Stimulated activated CD8-positive, alpha-beta memory T cell treated with anti-CD3 and anti-CD28 coated beads, Interleukin-15, amount 100 ng/mL, for 24 hours (primary cell): ENCODE results near the gene PEAK1.
"Not testable (repeated sequence)": the region's sequence is repeated elsewhere in the genome, so short reads cannot be mapped to it uniquely, and the experiment has no call there.

Experiments used
- DNase-seq: peaks from one replicate; pipeline ENCODE4 v3.0.0-alpha.2; 2020; ENCODE audit warnings: low read depth

PEAK1 gene

GRCh38 chr15:77426377-77426776 is 6.5 kb upstream of the PEAK1 start:
- DNase-seq: no peak

GRCh38 chr15:77425104-77425503 is 5.2 kb upstream of the PEAK1 start:
- DNase-seq: no peak

DNA sequence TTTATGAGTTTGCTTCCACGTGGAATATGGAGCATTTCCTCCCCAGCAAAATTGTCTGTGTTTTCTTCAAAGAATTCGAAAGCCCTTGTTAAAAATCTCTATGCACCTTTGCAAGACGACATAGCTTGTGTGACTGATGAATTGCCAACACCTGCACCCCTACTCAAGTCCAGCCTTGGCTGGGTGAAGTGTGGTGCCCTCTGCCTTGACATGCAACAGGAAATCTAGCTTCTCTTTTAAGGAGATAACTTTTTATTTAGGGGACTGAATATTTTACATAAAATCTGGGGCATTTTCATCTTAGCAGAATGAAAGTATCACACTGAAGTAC is 1.4 kb upstream of the PEAK1 start:
- DNase-seq: no peak

DNA sequence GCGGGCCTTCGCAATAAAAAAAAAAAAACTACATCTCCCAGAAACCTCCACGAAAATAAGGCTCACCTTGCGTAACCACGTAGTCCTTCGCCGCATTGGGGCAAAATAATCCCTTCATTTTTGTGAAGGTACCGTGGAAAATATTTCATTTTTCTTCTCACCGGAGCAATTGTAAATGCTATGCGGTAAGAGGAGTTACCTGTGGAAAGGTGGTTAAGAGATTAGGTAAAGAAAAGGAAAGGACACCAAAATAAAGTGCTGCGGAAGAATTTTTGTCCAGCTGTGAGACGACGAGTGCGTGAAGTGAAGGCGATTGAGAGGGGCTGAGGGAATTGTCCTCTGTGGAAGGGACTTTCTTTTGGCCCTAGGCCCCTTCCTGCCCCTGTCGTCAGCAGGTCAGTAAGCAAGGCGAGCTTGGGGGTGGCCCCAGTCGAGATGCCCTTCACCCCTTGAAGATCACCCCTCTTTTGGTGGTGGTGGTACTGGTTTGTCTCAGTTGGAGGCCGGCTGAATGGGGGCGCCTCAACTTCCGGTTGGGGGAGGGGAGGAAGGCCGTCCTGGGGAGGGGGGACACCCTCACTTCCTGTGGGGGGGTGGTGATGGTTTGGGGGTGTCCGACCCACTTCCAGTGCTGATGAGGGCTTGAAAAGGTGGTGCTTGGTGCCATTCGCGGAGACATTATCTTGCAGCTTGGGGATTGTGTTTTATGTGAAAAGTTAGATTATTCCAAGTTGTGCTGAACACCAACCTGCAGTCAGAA is 886 bp upstream of the PEAK1 start, which contains the start of gene HMG20A:
HMG20A (plus strand) TSS at position 279 of the 760 bp plus-strand sequence. CDS start 37,520 bp downstream, outside the sequence.
- DNase-seq: peak; percentile 25

- peak; percentile 9 for DNase-seq
Measured at GRCh38 chr15:77418966-77419835, 703 bp downstream of the PEAK1 start.

GRCh38 chr15:77418391-77418965 is 1.4 kb downstream of the PEAK1 start:
- no peak for DNase-seq

DNA sequence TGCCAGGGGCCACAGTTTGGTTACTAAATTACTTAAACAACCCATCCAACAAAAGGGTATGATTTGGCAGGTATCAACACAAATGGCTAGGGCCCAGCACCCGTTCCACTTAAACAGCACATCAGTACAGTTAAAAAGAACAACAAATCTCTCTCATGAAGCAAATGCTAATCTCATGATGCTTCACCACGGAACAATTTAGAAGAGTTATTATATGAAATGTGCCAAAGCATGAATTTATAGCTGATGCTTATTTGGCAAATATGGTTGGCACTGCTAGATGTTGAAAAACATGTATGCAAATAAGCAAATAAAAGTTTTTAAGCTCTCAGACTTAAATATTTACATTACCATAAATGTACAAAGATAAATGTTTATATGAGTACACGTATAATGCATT is 2.3 kb downstream of the PEAK1 start:
- no peak for DNase-seq

DNA sequence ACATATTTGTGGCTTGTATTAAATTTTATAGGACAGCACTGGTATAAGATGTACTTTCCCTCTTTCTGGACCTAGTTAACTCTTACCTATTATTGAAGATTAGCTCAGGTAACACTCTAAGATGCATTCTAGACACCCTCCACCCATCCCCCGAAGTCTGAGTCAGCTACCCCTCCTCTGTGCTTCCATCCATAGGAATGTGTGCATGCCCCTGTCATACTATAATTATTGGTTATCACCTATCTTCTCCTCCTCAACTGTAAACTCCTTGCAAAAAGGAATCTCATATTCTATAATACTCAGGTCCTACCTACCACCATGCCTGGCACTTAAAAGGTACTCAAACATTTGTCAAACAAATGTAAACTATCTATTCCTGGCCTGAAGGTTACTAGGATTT is 3.0 kb downstream of the PEAK1 start:
- no peak for DNase-seq

DNA sequence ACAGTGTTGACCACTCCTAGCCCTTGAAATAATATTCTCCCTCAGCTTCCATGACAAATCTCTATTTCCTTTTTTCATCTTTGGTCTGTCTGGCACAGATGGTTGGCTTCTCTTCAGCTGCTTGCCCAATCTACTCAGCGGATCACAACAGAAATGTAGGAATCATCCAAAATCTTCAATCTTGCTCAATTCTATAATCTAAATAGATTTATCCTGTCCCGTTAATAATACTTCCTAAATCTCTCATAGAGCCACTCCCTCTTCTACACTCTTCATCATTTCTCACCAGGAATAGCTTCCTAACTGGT is 3.8 kb downstream of the PEAK1 start:
- no peak for DNase-seq

DNA sequence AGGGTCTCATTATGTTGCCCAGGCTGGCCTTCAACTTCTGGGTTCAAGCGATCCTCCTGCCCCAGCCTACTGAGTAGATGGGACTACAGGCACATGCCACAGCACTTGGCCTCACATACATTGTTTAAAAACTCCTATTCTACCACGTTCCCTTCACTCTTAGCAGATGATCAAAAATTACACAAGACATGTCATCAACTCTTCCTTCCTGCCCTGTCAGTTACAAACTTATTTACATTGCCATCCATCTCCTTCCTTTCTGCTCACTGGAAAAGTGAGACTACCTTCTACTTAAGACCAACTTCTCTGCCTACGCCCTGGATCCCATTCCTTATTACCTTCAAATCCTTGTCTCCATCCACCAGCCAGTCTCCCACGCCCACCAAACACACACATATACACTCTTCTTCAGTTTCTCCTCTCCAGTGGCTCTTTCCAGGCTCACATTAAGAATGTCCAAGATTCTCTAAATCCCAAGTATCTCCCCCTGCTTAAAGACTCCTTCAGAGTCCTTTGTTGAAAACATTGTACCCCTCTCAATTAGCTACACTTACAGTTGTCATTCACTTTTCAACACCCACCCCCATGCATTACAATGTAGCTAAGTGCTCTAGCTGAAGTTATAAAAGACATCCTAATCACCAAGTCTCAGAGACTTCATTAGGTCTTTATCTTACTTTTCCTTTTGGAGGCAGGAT is 4.3 kb downstream of the PEAK1 start:
- DNase-seq: no peak

DNA sequence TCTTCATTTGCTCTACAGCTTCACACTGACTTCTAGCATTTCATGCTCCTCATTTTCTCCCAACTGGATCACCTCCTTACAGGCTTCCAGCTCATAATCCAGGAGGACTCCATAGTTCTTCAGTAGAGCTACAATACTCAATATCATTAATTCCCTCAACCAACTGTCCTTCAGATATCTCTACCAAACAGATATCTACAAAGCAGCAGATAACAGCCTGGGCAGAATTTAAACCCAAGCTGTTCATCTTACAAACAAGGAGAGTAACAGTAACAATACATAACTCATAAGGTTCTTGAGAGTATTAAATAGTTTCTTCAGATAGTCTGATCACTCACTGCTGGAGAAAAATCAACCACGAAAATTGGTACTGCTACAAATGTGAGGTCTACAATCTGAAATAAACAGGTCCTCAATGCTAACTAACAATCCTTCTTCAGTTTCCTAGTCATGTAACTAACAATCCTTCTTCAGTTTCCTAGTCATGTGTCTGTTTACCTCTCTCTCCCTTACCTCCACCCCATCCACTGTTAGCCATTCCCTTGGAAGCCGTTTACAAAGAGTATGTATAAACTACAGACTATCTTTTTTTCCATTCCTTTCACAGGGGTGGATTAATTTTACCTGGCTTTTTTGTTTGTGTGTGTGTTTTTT is 5.0 kb downstream of the PEAK1 start:
- DNase-seq: no peak

DNA sequence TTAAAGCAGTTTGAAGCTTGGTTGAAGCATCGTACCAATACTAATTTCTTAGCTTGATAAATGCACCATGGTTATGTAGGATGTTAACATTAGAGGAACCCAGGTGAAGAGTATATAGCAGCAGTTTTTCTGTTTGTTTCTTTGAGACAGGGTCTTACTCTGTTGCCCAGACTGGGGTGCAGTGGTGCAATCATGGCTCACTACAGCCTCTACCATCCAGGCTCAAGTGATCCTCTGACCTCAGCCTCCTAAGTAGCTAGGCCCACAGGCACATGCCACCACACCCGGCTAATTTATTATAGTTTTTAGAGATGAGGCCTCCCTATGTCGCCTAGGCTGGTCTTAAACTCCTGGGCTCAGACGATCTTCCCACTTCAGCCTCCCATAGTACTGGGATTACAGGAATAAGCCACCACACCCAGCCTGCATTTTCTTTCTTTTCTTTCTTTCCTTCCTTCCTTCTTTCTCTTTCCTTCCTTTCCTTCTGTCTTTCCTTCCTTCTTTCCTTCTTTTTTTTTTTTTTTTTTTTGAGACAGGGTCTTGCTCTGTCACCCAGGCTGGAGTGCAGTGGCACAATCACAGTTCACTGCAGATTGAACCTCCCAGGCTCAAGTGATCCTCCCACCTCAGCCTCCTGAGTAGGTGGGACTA is 6.1 kb downstream of the PEAK1 start:
- no peak for DNase-seq

DNA sequence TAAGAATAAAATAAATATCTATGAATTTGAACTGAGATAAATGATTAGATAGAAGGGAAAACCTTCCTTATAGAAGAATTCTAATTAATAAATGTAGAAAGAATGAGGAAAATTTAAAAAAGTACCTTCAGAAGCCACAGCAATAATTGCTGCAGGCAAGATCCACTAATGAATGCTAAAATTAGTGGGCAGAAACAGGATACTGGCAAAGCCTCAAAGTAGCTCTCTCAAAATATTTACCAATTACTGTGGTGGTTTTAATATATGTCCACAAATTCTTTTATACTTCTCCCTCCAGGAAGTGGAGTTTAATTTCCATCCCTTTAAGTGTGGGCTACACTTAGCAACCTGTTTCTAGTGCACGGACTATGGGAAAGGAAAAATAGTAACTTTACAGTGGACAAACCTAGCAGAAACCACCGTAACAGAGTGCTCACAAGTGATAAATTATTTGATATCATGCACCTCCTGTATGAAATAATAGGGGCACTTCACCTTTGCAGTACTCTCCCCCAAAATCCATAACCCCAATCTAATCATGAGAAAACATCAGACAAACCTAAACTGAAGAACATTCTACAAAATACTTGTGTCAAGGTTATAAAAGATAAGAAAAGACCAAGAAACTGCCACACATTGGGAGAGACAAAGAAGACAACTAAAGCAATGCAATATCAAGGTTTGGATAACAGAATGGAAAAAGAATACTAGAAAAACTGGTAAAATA is 6.8 kb downstream of the PEAK1 start:
- DNase-seq: no peak

GRCh38 chr15:77411619-77411976 is 8.3 kb downstream of the PEAK1 start:
- no peak for DNase-seq

GRCh38 chr15:77410701-77411618 is 8.9 kb downstream of the PEAK1 start:
- no peak for DNase-seq

DNA sequence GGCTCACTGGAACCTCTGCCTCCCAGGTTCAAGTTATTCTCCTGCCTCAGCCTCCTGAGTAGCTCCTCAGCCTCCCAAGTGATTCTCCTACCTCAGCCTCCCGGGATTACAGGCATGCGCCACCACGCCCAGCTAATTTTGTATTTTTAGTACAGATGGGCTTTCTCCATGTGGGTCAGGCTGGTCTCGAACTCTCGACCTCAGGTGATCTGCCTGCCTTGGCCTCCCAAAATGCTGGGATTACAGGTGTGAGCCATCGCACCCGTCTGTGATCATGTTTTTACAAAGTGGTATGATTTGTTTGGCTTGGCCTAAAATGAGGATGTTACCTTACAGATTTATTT is 9.8 kb downstream of the PEAK1 start:
- not testable (repeated sequence) for DNase-seq

DNA sequence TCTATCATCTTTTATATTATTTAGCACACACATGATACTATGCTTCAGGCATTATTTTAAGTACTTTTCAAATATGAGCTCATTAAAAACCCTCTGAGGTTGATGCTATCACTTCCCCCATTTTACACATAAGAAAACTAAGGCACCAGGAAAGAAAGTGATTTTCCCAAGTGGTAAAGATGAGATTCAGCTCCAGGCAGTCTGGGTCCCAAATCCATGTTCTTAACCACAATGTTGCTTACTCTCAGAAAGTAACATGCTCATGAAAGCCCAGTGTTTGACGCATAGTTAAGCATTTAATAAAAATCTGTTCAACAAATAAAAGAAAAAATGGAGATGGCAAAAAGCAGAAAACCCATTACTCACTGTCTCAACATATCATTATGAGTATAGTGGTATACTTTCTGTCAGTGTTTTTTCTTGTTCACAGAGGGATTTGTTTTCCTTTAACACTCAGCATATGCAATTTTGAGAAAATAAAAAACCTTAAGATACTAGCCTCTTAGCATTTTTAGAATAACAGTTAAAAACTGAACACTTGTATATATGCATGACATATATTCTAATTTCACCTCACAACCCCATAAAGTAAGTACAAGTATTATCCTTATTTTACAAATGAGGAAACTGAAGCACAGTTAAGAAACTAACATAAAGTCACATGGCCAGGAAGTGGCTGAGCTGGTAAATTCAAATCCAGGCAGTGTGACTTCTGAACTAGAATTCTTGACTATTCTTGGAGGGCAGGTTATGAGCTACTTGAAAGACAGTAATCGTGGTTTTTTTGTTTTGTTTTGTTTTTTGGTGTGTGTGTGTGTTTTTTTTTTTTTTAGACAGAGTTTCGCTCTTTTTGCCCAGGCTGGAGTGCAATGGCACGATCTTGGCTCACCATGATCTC is 10.4 kb downstream of the PEAK1 start:
- no peak for DNase-seq

DNA sequence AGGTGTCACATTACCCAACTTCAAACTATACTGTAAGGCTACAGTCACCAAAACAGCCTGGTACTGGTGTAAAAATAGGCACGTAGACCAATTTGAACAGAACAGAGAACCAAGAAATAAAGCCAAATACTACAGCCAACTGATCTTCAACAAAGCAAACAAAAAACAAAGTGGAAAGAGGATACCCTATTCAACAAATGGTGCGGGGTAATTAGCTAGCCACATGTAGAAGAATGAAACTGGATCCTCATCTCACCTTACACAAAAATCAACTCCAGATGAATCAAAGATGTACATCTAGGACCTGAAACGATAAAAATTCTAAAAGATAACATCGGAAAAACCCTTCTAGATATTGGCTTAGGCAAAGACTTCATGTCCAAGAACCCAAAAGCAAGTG is 13.1 kb downstream of the PEAK1 start:
- DNase-seq: no peak
